Hepatic stellate cell (primary cell): ENCODE results near the gene EML6.
A peak's percentile ranks its signal among the peaks of the same experiment; 100 is the strongest.

ENCODE experiments used
- DNase-seq: peaks from one replicate; pipeline ENCODE4 v3.0.0; 2011; ENCODE audit warnings: low spot score

The EML6 gene

DNA sequence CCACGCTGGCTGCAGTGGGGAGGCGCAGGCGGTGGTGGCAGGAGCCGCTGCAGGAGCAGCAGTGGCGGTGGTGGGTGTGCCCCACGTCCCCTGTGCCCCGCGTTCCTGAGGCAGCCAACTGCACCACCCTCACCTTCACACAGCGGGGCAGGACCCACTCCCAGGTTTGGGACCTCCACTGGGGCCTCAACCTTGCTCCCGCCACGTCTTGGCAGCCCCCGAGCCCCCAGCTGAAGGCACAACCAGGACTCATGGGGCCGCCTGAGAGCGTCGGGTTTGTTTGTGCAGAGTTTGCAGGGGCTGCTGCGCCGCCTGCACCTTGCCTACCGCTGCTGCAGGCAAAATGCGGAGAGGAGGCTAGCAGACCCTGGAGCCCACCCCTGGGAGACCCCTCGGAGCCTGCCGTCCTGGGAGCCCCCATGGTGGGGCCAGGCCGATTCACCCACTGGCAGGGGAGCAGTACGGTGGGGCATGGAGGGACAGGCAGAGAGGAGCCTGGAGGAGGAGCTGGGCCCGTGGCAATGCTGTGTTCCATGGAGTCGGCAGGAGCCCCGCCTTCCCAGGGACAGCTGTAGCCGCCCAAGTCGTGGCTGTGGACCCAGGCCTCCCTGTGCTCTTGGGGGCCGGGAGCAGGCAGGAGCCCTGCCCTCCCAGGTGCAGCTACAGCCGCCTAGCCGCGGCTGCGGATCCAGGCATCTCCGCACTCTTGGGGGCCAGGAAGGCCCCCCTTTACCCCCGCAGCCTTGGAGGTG, 14.7 kb upstream of the EML6 start:
- peak; percentile 22 for DNase-seq

DNA sequence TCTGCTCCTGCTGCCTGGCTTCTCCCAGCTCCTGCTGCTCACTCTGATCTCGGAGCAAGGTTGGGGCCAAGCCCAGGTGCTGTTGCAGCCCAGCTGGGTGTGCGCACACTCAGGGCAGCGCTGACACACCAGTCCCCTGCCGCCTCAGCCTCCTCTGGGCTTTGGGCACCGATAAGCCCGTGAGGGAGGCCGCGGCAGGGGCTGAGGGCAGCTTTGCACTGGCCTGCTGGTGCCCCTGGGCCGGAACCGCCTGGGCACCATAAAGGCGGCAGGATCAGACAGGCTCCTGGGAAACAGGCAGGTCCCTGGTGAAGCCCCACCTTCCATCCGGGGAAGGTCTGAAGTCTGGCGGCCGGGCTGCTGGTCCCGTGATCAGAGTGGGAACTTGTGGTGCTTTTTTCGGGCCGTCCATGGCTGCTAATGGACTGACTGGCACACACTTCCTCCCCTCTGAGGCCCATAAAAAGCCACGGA, 14.1 kb upstream of the EML6 start:
- no peak for DNase-seq

DNA sequence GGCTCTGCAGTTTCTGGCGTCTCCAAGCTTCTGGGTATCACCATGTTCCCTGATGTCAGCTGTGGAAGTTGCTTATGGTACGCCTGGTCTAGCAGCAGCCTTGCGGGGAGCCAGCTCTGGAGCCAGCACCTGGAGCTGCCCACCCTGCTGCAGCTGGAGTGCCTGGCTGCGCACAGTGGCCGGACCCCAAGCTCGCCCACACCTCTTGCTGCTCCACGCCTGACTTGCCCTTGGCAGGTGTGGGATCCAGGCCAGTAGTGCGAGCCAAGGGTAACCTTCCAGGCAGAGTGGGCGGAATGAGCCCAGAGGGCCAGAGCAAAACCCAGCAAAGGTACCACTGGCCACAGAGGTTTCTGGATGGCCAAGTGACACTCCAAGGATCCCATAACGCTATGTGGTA, 13.2 kb upstream of the EML6 start:
- no peak for DNase-seq

DNA sequence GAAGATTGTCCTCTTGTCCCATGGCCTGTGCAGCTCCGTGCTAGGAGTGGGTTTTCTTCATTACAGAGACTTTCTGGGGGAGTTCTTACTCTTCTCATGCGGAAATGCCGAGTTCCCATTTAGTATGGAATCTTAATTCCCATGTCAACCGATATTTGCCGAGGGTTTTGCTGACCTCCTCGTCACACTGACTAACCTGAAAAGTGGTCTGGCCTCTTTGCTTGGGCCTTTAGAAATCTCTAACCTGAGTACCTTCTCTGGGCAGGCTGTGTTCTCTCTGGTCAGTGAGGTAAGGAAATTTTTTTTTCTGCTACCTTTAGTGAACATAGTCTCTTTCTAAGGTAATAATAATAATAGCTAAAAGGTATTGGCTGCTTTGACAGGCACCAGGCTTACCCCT, 10.9 kb upstream of the EML6 start:
- DNase-seq = no peak

DNA sequence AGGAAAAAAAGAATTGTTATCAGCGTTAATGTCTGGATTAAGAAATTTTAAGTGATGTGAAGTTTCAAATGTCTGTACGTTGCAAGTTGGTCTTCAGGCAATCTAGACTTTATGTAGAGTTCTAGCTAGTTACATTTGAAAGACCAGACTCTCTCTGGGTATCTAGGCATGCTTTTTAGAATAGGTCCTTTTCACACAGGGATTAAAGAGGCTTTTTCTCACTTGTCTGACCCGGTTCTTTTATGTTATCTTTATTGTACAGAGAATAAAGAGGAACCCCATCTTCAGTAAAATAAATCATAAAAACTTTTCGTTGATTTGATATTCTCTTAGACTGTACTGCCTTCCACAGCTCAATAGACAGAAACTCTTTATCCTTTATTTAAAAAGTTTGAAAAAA, 8.5 kb upstream of the EML6 start:
- DNase-seq = no peak

DNA sequence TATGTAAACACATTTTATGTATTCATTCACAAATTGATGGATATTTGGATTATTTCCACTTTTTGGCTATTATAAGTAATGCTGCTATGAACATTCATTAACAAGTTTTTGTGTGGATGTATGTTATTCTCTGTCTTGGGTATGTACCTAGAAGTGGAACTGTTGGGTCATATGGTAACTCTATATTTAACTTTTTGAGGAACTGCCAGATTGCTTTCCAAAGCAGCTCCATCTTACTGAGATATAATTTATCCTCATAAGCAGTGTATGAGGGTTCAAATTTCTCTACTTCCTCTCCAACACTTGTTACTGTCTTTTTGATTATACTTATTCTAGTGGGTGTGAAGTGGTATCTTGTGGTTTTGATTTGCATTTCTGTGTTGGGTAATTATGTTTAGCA, 7.1 kb upstream of the EML6 start:
- no peak for DNase-seq

DNA sequence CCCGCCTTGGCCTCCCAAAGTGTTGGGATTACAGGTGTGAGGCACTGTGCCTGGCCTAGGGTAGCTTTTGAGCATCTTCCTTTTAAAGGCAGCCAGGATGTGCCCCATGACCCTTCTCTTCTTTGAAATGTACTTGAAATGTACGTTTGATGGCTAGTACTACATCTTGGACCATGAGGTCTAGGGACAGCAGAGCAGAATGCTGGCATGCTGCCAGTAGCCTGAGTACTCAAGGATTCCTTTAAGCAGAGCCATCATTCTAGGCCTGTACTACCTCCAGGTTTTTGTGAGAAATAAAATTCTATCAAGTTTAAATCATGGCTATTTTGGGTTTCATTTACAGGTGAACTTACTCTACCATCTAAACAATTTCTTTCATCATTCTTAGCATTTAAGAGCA, 2.9 kb upstream of the EML6 start:
- no peak for DNase-seq

DNA sequence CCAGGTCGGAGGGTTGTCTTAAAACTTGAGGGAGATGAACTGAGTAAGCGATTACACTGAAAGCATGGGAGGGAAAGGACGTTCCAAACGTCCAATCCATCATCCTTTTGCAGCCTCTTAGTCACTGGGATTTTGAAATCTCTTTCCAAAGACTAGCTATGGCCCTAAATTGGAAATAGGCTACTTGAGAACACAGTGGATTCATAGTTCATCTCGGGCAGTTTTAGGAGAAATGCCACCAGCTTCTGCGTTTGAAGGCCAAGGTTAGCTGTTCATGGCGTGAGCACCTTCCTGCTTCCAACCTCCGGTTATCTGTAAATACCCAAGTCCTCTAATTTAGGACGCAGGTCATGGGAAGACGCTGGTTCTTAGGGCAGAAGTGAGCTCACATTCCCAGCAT, 821 bp upstream of the EML6 start:
- peak; percentile 70 for DNase-seq

DNA sequence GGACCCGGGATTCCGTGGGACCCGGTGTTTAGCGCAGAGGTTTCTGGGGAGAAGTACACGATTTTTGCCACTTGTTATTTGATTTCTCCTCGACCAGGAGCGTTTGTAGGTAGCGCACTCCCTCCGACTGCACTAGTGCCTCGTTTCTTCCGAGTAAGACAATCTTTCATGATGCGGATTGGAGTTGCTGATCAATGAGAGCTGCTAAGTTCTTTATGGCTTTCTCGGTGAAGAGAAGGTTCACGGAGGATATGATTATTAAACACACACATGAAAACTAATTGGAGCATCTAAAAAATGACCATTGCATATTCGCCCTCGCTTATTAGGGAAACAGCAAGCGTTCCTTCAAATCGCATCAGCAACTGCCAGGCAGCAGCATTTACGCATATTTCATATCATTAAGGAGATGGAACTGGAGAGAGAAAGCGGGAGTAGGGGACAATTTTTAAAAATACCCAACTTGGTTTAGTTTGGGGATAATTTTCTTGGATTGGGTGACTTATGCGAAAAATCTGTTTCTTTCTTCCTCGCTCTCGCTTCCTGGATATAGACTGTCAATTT, 616 bp downstream of the EML6 start:
- DNase-seq = peak; percentile 21

DNA sequence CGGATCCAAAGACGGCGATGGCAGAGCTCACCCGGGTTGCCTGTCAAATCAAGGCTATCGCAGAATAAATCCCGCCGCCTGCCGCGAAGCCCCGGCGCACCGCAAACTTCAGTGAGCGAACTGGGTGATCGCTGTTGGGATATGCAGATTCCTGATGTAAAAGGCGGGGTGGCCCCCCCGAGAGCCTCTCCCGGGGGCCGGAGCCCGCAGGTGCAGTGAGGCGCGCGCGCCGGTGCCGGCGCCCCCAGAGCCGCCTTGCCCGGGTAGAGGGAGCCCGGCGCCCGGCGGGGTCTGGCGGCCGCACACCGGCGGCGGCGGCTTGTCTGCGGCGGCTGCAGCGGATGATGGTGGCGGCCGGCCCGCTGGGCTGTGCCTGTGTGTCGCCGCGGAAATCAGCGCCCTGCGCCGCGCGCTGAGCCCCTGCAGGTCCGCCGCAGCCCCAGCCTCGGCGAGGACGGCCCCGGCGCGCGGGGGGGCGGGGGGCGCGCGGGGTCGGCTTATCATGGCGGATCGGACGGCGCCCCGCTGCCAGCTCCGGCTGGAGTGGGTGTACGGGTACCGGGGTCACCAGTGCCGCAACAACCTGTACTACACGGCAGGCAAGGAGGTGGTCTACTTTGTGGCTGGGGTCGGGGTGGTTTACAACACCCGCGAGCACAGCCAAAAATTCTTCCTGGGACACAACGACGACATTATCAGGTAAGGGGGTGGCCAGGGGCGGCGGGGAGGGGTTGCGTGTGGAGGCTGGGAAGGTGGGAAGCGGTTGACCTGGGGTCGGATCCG, 1.3 kb downstream of the EML6 start:
- peak; percentile 30 for DNase-seq

DNA sequence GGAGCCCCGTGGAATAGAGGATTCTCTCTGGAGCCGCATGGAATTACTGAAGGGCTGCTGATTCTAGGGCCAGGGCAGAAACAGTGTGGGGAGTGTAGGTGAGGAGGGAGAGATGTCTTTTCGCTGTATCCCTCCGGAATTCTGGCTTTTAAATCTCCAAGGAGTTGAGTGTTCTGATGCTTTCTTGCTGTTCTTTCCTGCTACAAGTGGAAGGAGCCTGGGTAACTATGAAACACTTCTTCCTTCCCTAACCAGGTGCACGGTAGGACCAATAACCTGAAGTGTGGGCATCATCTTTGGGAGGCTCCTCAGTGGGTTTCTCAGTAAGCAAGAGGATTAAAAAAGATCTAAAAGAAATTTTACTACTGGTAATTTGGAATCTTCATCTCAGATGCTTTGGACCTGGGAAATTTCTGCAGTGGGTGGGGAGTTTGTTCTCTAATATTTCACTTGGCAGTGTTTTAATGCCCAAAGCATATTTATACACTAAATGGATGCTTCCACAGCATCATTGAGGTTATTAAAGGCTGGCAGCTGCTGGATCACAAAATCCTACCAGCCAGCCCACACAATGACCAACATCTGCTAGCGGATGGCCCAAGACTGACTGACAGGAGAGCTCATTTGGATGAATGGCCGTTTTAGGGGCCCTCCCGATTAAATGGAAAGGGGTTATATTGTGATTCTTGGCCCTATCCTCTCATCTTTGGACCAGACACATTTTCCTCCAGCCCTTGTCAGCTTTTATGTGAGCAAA, 2.1 kb downstream of the EML6 start:
- DNase-seq = no peak

DNA sequence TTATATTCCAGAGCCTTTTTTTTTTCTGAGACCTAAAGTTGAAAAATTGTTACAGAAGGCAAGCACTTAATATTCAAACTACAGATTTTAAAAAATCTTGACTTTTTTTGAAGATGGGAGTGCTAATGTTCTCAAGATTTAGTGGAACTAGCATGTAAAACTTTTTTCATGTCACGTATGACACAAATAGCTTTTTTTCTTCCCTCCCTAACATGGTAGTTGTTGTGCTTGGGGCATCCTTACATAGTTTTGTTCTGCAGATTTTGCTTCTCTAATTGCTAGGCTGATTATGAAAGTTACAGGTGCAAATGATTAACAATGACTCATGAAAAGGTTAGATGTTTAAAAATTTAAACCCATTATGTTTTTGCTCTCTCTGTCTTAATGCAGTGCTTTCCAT, 3.0 kb downstream of the EML6 start:
- DNase-seq = no peak

DNA sequence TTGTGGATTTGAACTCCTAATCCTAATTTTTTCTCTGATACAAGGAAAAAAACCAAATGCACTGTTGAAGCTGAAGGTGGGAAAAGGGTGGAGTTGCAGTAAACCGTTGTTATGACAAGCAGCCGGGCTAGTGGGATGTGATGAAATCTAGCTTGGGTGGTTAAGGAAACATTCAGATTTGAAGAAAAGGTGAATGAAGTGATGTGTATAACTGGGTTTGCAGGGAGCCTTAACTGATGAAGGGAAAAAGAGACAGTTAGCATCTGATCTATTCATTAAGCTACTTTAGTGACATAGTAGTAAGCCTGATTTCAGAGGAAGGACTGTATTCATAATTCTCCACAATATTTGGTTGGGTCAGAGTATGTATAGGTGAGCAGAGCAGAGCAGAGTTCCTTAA, 3.5 kb downstream of the EML6 start:
- DNase-seq = no peak

DNA sequence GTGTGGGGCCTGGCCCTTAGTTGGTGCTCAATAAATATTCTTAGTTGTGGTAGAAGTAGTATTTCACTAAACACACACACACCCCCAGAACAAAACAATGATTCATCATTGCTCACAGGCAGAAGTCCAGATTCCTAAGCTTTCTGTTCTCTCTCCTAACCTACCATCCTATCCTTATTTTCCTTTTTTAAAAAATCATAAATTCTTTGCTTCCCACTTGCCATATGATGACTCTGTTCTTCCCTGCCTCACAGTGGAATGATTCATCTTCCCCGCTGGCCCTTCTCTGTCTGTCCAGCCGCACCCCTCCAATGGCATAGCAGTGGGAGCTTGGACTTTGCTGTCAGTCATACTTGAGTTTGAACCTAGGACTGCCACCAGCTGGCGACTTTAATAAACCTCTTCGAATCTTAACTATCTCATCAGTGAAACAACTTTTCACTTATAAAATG, 5.2 kb downstream of the EML6 start:
- peak; percentile 81 for DNase-seq

DNA sequence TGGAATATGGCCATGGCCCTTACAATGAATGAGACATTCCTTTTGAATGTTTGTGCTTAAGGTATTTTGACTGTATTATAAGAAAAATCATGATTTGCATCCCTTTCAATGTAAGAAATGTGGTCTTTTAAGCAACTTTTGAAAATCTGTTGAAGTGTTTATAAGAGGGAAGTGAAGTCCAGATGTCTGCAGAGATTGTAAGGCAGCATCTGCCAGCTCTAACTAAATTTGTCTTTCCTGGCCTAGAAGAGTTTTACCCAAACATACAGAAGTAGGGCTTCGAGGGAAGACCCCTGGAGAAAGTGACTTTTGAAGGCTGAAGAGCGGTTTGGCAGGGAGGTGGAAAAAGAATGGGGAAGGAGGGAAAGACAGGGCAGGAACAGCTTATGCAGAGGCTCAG, 12.2 kb downstream of the EML6 start:
- DNase-seq = no peak

DNA sequence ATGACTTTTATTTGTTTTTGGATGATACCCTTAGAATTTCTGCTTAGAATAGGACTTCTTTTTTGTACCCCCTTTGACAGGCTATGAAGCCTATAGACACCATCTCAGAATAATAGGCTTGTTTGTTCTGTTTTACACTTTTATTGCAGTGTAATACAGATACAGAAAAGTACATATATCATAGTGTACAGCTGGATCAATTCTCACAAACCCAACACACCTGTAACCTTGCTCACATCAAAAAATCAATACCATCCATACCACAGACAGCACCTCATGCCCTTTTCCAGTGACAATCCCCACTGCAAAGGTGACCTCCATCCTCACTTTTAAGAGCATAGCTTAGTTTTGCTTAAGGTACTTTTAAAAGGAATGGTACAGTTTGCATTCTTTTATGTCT, 14.8 kb downstream of the EML6 start:
- DNase-seq = no peak

DNA sequence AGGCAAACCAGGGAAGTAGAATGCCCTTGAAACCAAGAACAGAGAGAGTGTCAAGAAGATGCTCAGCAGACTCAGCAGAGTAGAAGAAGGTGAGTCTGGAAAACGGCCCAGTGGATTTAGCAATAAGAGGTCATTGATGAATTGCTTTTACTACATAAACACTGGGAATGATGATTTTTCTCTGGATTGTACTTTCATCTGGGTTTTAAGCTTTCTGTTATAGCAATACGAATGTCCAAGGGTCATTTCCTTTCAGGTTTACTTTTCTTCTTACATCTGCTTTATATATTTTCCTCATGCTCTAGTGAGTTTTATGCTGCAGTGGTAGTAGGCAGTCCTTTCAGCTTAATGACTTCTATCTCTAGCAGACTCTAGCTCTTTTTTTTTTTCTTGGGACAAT, 16.9 kb downstream of the EML6 start:
- no peak for DNase-seq

DNA sequence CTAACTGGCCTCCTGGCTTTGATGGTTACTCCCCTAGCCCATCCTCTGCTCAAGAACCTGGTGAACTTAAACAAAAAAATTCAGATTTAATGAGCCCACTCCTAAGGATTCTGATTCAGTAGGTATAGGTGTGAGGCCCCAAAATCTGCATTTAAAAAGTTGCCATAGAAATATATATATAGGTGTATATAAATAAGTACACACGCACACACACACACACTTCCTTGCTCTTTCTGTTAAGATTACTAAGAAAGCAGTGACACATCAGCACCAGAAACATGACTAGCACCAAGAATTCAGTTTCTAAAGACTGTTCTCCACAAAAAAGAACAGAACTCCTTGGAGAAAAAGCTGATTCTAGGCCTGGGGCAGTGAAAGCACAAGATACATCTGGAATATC, 17.8 kb downstream of the EML6 start:
- no peak for DNase-seq

DNA sequence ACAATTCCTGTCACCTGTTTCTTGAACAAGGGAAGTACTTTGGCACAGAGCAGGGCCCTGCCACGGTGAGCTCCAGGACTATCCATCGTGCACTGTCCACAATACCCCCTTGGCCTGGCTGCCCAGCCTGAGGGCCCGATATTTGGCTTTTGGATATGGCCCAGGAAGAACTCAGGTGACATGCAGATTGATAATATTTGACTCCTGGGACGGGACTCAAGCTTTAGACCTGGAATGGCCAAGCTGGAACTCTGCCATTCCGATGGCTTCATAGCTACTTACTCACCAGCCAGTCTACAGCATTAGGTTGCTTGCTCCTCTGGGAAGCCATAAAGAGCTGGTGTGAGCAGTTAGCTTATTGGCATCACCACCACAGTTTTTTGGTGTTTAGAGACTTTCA, 26.6 kb downstream of the EML6 start:
- no peak for DNase-seq

DNA sequence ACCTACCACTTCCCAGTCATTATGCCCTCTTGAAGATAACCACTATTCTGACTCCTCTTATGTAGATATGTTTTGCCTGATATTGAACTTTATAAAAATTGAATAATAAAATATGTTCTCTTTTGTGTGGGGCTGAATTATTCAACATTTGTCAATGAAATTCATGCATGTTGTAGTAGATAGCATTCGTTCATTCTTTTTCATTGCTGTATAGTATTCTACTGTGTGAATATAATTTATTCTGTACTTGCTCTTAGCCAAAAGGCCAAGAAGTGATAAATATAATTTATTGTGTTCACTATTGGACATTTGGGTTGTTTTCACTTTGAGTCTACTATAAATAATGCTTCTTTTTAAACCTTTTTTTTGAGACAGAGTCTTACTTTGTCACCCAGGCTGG, 29.0 kb downstream of the EML6 start:
- DNase-seq = no peak

DNA sequence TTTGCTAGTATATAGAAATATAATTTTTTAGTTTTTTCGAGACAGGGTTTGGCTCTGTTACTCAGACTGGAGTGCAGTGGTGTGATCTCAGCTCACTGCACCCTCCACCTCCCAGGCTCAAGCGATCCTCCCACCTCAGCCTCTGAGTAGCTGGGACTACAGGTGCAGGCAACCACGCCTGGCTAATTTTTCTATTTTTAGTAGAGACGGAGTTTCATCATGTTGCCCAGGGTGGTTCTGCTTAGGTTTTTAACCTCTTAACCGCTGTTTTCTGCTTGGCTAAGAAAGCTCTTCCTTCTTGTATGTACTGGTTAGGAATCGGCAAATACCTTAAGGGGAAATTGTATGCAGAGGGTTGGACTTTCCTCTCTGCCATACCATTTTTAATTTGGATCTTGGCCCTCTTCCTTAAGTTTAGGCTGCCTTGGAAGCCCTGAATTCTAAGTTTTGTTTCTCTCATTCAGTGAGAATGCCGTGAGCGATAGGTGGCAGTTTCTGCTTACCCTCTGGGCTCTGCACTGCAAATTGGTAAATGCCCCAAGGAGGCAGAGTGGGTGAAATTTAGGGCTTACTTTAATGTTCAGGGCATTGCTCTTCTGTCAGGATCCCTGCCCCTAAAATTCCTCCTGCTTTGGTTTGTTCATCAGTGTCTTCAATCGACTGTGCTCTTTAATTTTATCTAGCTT, 32.3 kb downstream of the EML6 start:
- no peak for DNase-seq

DNA sequence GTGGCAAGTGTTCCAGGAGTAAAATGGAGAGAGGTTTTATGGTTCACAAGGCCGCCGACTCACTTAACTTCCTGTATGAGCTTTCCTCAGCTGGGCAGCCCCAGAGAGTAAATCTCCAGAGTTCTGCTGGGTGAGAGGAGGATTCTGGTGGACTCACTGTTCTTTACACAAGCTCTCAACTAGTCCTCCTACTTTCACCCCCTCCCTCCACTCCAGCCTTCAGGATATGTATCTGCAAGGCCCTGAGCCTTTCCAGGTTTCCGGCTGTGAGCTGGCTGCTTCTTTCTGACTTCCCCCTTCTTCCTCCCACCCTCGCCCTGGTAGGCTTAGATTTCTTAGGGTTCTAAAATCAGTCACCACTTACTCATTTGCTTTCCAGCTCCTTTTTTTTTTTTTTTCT, 34.0 kb downstream of the EML6 start:
- DNase-seq = no peak
